Measurements from ENCODE around the gene CES3. TPM values are rescaled to one million over a fixed set of nuclear protein-coding genes. Genes with fewer than 3 reads are reported as not detected.

The CES3 gene
- total and polyA plus RNA-seq, 9 of the 15 experiments (the other 6 are each of a cell fraction or from before 2014, with no cell fraction given): 0.06 to 2.2 (median 0.68) TPM

DNA sequence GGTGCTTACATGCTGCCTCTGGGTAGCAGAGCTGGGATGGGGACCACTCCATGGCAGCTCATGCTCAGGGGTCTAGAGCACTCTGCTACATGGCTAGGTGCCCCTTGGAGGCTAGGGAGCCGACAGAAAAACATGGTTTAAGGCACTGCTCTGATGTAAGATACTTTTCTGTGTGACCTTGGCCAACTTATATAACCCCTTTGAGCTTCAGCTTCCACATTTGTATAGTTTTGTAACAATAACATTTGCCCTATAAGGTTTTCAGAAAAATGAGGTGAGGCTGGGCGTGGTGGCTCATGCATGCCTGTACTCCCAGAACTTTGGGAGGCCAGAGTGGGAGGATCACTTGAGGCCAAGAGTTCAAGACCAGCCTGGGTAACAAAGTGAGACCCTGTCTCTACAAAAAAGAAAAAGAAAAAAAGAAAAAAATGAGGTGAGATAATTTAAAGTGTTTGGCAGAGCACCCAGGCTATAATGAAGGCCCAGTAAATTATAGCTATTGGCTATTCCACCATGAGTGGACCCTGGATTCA, 30.5 kb downstream of the CES3 start:
- H3K9me1 ChIP-seq (ENCODE audit: control insufficient read depth, insufficient read depth, low read length): no peaks in the 10 kb centered on the region
- H3K4me3 ChIP-seq: no peak overlapping the region
- H2AFZ ChIP-seq (ENCODE audit: low read depth, low read length): no peak overlapping the region
- H3K27ac ChIP-seq (ENCODE audit: extremely low read depth, low read depth, low read length): no peak overlapping the region
- H3K79me2 ChIP-seq (ENCODE audit: control insufficient read depth, insufficient read depth, low read length): no peaks in the 10 kb centered on the region
- H3K27me3 ChIP-seq (ENCODE audit: control insufficient read depth in 2 of 2, insufficient read depth in 2 of 2, low read length in 2 of 2): no peaks in the 10 kb centered on the region; a peak in 1 of 5 replicates
- in situ Hi-C loops (cut with MboI) (no loop called here), intact Hi-C loops (cut with micrococcal nuclease) (no loop called here)
- H3K9ac ChIP-seq (ENCODE audit: insufficient read depth in 1 of 2, low read depth in 2 of 2, low read length in 2 of 2): no peak overlapping the region
- FAIRE-seq (no peak), ATAC-seq (no peak), DNase-seq (ENCODE audit: extremely low read depth in 1 of 4, low spot score in 3 of 4) (no peak)
- H3K9me3 ChIP-seq (replicated peaks; ENCODE audit: control insufficient read depth, insufficient read depth, low read depth, low read length): no peaks in the 10 kb centered on the region
- no peak overlapping the region for H3K4me2 ChIP-seq (ENCODE audit: insufficient read depth, low read length)
- H3K36me3 ChIP-seq (ENCODE audit: control insufficient read depth, insufficient read depth, low read length): no peaks in the 10 kb centered on the region
- no peaks in the 10 kb centered on the region for H4K20me1 ChIP-seq (replicated peaks; ENCODE audit: control insufficient read depth, insufficient read depth, low read length)
- no TSS peak for BruUV-seq (replicated peaks)
- CTCF ChIA-PET (ENCODE audit: low intra/inter-chr PET ratio): no interaction called here
- POLR2A ChIA-PET: interaction anchor here (0.8 to 1.1 kb wide), 3 partner anchors 11 to 182 kb away, joined by 3 read pairs; no protein-coding TSS in a partner anchor
- WGBS (ENCODE audit: insufficient coverage, low coverage, missing lambda C conversion rate): 6% methylated on average over 2 of the region's 2 CpGs
- no peaks in the 10 kb centered on the region for H3K4me1 ChIP-seq (replicated peaks in 1 of 2; ENCODE audit: control insufficient read depth in 2 of 2, insufficient read depth in 2 of 2, low read length in 2 of 2)
- TF ChIP-seq MAX (CRISPR knock-in tag; IDR thresholded peaks at IDR 0.05) (no peak), ZKSCAN3 (CRISPR knock-in tag; IDR thresholded peaks at IDR 0.05) (no peak), RBM34 (IDR thresholded peaks at IDR 0.05; ENCODE audit: borderline replicate concordance, insufficient read depth, low read length) (no peak), SMARCC2 (IDR thresholded peaks at IDR 0.05; ENCODE audit: low read depth) (no peak), MEF2A (IDR thresholded peaks at IDR 0.05; ENCODE audit: control insufficient read depth, low read depth, low read length) (no peak), CLOCK (CRISPR knock-in tag; IDR thresholded peaks at IDR 0.05; ENCODE audit: borderline replicate concordance) (no peak)
- TF ChIP-seq, protein P1, sequence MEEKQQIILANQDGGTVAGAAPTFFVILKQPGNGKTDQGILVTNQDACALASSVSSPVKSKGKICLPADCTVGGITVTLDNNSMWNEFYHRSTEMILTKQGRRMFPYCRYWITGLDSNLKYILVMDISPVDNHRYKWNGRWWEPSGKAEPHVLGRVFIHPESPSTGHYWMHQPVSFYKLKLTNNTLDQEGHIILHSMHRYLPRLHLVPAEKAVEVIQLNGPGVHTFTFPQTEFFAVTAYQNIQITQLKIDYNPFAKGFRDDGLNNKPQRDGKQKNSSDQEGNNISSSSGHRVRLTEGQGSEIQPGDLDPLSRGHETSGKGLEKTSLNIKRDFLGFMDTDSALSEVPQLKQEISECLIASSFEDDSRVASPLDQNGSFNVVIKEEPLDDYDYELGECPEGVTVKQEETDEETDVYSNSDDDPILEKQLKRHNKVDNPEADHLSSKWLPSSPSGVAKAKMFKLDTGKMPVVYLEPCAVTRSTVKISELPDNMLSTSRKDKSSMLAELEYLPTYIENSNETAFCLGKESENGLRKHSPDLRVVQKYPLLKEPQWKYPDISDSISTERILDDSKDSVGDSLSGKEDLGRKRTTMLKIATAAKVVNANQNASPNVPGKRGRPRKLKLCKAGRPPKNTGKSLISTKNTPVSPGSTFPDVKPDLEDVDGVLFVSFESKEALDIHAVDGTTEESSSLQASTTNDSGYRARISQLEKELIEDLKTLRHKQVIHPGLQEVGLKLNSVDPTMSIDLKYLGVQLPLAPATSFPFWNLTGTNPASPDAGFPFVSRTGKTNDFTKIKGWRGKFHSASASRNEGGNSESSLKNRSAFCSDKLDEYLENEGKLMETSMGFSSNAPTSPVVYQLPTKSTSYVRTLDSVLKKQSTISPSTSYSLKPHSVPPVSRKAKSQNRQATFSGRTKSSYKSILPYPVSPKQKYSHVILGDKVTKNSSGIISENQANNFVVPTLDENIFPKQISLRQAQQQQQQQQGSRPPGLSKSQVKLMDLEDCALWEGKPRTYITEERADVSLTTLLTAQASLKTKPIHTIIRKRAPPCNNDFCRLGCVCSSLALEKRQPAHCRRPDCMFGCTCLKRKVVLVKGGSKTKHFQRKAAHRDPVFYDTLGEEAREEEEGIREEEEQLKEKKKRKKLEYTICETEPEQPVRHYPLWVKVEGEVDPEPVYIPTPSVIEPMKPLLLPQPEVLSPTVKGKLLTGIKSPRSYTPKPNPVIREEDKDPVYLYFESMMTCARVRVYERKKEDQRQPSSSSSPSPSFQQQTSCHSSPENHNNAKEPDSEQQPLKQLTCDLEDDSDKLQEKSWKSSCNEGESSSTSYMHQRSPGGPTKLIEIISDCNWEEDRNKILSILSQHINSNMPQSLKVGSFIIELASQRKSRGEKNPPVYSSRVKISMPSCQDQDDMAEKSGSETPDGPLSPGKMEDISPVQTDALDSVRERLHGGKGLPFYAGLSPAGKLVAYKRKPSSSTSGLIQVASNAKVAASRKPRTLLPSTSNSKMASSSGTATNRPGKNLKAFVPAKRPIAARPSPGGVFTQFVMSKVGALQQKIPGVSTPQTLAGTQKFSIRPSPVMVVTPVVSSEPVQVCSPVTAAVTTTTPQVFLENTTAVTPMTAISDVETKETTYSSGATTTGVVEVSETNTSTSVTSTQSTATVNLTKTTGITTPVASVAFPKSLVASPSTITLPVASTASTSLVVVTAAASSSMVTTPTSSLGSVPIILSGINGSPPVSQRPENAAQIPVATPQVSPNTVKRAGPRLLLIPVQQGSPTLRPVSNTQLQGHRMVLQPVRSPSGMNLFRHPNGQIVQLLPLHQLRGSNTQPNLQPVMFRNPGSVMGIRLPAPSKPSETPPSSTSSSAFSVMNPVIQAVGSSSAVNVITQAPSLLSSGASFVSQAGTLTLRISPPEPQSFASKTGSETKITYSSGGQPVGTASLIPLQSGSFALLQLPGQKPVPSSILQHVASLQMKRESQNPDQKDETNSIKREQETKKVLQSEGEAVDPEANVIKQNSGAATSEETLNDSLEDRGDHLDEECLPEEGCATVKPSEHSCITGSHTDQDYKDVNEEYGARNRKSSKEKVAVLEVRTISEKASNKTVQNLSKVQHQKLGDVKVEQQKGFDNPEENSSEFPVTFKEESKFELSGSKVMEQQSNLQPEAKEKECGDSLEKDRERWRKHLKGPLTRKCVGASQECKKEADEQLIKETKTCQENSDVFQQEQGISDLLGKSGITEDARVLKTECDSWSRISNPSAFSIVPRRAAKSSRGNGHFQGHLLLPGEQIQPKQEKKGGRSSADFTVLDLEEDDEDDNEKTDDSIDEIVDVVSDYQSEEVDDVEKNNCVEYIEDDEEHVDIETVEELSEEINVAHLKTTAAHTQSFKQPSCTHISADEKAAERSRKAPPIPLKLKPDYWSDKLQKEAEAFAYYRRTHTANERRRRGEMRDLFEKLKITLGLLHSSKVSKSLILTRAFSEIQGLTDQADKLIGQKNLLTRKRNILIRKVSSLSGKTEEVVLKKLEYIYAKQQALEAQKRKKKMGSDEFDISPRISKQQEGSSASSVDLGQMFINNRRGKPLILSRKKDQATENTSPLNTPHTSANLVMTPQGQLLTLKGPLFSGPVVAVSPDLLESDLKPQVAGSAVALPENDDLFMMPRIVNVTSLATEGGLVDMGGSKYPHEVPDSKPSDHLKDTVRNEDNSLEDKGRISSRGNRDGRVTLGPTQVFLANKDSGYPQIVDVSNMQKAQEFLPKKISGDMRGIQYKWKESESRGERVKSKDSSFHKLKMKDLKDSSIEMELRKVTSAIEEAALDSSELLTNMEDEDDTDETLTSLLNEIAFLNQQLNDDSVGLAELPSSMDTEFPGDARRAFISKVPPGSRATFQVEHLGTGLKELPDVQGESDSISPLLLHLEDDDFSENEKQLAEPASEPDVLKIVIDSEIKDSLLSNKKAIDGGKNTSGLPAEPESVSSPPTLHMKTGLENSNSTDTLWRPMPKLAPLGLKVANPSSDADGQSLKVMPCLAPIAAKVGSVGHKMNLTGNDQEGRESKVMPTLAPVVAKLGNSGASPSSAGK (IDR thresholded peaks at IDR 0.05): no peak

Data from K562 (cell line).